HUDEP-2 (cell line): Measurements from ENCODE around the gene GNAL.

ENCODE experiments used
- DNase-seq, 76 experiments: peaks; one replicate each; lab custom pipeline; 2025; ENCODE audit not compliant: unreplicated experiment in 76 of 76; lab: John Stamatoyannopoulos, UW

Gene GNAL

DNA sequence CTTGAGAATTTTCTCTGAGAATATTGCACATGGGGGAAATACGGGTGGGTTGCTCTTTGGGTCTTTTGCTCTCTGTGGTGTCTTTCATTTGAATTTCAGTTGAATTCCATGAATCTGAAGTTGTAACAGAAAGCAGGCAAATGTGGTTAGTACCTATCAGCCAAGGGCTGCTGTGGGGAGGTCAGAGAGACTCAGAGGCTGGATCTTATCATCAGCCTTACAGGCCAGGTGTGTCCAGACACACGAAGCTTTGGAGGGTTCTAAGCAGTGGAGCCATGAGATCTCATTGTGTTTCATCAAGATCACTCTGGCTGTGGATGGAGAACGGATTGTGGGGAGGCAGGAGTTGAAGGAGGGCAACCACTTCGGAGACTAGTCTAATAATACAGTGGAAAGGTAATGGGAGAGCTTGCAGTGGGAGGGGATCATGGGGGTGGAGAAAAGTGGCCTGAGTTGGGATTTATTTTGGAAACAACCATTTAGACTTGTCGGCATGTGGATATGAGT, 68.1 kb downstream of the GNAL start:
- no peak for DNase-seq

DNA sequence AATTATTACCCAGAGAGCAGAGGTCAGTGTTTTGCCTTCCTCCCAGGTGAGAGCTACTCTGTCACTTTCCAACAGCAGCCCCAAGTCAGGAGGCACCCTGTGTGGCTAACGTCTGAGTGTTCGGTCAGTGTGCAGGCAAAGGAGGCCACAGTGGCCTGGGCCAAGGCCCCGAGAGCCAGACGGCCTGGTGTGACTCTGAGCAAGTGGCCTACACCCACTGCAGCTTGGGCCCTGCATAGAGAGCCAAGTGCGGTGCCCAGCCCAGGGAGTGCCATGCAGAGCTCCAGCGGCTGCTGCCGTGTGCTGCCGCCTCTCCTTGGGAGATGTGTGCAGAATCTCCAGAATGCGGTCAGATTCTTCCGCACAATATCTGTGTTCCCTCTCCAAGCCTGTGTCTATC, 70.4 kb downstream of the GNAL start:
- DNase-seq: no peak

DNA sequence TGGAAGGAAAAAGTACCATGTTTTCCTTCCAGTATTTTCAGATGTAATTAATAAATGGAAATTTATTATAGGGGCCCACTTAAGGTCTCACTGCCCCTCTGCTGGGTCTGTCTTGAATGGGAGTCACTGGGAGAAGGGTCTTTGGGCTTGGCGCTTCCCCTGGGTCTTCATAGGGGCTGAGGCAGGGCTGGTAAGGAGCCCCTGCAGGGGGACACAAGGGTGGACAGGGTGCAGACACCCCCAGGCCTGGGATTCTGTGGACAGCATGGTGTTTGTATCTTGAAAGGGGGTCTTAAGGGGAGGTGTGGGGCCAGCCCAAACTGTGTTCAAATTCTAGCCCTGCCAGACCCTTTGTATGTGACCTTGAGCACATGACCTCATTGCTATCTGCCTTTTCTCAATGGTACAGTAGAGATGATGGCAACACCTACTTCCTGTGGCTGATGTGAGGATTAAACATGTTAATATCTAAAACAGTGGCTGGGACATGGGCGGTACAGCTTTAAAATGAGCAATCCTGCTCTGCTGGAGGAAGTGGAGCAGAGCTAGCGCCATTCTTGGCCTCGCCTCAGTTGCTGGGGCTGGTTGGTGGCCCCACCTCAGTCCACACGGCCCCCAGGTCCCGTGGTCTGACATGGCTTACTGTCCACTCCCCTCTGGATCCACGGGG, 71.6 kb downstream of the GNAL start:
- DNase-seq: no peak

DNA sequence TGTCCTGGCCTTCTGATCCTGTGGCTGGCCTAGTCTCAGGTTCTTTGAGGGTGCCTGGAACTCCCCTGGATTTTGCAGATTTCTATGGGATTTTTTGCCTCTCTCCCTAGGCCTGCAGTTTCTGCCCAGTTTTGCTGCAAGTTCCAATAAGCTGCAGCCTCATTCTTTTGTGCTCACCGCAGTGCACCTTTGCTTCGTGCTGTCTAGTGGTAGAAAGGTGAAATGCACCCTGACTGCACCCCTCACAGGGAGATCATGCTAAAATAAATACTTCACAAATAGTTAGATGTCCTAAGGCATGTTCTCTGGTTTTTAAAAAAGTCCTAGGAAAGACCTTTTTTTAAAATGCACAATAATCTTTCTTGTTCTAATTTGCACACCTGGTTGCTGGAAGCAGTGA, 72.5 kb downstream of the GNAL start:
- DNase-seq: no peak

DNA sequence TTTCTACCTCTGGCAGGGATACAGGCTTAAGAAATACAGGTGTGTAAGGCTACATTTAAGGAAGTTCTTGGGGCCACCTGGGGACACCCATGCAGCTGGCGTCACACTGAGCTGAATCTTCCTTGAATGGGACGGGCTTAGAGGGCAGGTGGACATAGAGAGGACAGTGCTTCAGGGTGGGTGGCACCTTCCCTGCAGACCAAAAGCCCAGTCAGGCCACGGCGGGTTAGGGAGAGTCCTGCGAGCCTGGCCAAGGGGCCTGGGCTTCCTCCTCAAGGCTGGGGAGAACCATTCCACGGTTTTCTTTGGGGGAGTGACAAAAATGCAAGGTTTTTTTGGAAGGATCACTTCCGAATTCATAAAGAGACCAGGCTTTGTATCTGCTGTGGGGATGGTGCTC, 73.4 kb downstream of the GNAL start:
- no peak for DNase-seq

DNA sequence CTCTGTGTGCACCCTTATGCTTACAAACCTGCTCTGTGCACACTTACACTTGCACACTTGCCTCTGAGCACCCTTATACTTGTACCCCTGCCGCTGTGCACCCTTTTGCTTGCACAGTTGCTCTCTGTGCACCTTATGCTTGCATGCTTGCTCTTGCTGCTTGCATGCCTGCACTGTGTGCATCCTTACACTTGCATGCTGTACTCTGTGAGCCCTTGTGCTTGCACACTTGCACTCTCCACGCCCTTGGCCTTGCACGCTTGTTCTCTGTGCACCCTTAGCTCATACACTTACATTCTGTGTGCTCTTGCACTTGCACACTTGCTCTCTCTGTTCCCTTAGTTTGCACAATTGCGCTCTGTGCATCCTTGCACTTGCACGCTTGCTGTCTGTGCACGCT, 78.3 kb downstream of the GNAL start:
- DNase-seq: no peak

DNA sequence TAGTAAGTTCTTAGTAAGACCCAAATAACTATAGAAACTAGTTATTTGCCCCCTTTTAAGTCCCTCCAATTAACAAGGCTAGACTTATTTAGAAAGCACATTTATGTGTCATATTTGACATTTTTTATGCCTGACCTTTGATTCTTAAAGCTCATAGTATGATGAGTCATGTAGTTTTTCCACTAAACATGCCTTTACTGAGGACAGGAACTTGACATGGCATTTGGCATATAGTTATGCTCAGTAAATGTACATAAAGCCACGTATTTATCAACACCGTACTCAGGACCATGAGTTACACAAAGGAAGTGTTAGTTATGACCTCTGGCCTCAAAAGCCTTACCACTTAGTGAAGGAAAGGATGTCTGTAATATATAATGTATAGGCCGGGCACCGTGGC, 78.9 kb downstream of the GNAL start:
- no peak for DNase-seq

DNA sequence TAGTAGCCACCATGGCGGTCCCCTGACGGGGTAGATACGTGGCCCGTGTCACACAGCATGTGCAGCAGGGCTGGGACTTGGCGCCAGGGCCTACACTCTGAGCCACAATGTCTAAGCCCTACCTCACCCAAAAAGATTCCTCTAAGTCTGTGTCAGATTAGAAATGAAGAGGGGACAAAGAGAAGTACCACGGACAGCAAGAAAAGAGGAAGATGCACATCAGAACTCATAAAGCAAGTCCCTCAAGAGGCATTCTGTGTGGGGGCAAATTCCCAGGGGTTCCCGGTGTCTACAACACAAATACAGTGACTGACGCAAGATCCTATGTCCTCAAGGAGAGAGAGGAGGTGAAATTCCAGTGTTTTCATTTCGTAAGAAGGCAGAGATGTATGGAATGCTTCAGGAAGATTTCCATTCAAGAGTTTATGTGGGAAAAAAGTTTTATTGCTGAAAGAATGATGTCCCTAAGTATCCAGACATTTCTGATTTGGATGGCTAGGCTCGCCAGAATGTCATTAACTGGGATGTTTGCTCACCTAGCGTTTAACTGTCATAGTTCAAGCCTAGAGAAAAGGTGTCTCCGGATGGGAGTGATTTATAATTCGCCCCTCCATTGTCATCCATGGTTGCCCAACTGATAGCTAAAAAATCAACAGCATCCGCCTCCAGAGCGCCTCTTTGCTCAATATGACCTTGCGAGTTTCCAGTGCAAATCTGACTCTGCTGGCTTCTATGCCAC, 86.5 kb downstream of the GNAL start:
- DNase-seq: no peak

DNA sequence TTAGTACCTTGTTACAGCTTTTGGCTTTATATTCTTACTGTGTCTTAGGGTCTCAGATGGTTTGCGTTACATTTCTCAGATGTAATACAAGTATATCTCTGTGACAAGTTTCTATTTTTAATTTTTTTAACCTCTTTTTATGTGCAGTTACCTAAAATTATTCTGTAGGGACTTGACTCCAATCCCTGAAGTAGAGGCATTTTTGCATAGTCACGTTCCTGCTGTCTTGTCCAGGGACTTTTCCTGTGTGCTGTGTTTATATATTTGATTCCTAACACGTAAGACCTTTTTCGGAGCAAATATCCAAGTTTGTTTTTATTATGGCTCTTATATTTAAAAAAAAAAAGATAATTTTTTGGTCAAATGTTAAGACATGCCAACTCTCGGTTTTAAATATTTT, 91.0 kb downstream of the GNAL start:
- DNase-seq: no peak

DNA sequence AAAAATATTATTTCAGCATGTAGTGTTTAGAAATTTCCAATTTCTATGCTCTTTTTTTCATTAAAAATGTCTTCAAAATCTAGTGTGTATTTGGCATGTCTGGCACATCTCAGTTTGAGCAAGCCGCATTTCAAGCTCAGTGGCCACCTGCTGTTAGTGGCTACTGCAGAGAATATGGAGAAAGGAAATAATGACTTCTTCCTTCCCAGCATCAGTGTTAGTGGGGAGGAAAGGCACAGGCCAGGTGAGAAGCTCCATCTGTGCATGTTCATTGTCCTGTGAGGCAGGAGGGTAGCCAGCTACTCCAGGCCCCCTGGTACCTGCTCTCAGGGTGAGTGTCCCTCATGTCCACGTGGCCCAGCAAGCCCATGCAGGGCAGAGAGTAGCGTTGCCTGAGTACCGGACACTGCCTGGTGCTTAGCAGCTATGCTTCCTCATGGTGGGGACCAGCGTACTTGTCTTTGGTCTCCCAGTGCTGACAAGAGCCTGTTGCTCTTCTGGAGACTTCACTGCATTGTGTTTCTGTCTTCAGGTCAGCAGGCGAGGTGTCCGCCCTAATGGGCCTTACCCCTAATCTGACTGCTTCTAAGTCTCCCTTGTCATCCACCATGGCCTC, 94.8 kb downstream of the GNAL start:
- no peak for DNase-seq

DNA sequence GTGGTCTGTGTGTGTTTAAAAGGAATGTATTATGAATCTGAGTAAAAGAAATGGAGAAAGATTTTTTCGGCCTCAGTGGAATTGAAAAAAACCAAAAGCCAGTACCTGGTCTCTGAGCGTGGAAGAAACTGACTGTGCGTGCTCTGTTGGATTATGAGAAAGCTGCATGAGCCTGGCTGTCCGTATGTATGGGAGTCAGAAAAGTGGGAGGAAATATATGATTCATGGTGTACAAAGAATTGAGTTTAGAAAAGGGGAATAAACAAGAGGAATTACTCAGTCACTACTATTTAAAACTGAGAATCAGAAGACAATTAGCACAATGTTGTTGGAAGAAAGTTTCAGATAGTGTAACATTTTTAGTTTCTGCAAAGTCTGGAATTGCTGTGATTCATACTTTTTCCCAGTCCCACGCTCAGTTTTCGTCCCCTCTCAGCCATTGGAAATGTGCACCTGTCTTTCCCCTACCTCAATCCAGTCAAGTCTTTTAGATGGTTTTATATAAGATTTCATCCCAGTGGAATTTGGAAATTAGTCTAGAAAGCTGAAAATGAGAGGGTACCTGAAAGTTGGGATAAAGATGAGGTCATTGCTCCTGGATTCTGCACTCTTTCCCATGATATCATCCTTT, 95.7 kb downstream of the GNAL start:
- no peak for DNase-seq

DNA sequence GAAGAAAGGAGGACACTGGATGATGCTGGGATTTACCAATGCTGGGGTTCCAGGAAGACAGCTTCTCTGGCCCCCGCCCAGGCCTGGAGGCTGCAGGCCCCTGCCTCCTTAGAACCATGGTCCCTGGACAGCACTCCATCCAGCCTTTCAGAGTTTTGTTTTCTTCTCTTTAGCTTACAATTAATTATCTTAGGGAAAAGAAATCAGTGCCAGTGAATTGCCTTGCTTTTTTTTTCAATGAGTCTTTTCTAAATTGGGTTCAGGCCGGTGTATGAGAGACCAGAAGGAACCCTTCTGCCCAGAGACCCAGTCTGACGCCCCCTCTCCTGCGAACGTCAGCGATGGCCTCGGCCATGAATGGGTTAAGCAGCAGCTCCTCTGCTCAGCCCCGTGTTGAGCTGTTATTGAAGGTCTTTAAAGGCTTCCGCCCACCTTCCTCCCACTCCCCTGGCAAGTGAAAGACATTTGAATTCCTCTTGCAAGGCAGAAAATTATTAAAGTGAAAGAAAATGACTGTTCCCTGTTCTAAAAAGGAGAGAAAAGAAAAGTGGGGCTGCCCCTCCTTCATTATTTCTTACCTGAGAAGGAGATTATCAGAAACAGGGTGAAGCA, 96.5 kb downstream of the GNAL start:
- DNase-seq: no peak

DNA sequence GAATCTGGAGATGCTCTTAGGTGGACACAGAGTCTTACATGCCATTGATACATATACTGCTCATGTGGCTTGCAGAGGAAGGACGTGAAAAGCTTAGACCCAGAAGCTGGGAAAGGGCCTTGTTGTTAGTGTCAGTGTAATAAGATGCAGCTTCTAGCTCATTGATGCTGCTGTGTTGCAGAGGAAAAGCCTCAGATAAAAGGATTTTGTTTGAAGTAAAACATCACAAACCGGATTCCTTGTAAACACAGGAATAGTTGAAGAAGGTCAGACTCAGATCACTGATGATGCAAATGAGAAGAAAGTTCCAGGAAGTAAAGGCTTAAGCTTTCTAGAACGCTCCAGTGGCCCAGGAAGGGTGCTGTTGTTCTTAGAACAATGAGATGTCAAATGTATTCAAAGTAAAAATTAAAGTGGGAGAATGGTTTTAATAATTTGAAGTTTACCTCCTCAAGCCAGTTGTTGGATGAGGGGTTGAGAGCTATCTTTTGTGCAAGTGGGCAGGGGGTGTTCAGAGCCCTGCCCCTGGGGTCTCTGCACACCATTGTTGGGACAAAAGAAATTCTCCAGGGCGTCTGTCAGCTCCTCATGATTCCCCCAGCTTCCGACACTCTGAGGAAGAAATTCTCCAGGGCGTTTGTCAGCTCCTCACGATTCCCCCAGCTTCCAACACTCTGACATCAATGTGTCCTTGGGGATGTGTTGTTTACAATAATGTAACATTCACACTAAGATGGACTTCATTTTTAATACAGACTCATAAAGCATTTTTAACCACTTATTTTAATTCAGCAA, 100.8 kb downstream of the GNAL start:
- no peak for DNase-seq

DNA sequence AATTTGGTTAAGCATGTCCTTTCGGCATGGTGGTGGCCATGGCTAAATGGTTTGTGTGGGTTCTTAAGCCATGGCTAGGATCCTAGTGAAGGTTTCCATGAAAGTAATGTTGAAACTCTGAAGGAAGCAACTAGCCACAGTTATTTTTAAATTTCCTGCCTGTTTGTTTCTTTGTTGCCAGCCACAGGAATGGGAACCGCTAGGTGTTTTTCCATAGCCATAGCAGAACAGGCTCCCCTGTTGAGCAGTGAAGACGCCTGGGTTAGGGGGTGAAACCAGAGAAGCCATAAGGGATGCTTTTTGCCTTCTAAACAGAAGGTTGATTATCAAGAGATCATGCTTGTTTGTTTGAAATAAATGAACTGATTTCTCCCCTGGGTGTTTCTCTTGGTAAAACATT, 102.1 kb downstream of the GNAL start:
- DNase-seq: no peak

DNA sequence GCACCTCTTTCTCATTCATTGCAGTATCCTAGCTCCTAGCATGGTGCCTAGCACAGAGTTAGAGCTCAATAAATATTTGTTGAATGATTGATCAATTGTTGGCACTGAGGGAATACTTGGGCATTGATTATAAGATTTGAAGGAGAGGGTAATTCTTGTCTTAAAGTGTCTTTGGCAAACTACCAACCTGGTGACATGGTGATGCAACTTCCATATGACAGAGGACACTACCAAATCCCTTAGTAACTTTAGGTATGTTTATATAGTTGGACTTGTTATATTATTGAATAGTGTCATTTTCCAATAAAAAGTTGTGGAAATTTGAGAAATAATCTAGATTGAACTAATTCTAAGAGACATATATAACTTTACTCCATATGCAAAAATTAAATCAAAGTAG, 103.6 kb downstream of the GNAL start:
- DNase-seq: no peak

DNA sequence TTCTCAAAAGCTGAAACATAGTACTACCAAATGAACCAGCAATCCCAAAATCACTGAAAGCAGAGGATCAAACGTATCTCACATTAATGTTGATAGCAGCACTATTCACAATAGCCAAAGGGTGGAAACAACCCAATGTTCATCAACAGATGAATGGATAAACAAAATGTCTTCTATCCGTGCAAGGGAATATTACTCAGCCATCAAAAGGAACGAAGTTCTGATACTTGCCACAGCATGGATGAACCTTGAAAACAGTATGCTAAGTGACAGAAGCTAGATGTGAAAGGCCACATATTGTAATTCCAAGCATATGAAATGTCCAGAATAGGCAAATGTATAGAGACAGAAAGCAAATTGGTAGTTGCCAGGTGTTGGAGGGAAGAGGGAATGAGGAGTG, 105.1 kb downstream of the GNAL start:
- DNase-seq: no peak

DNA sequence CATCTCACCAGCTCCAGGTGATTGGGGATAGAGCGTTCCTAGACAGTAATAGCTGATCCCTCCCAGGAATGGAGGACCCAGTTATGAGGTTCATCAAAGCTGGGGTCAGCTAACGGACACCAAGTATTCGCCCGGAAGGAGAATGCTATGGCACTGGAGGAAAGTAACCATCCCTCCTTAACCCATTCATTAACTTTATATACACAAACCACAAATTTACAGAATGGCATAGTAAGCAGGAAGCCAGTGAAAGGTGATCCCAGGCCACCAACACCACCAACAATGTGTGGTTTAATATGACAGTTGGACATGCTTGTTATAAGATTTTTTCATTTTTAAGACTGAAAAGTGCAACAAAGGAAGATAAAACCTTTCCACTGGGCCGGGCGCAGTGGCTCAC, 106.9 kb downstream of the GNAL start:
- DNase-seq: no peak

DNA sequence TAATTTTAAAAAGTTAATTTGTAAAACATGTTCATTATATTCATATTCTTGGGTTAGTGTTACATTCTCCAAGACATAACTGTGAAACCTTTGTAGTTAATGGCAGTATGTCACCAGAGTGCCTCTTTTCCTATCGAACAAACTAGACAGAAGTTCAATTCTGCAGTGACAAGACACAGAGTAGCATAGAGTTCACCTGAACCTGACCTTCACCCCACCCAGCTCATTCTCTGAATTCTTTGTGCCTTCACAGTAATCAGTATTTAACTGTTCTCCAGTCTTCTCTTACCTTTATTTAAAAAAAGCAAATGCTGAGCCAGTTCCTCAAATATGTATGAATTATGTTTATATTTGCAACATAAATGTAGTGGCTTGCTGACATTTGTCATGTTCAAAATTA, 109.2 kb downstream of the GNAL start:
- no peak for DNase-seq

DNA sequence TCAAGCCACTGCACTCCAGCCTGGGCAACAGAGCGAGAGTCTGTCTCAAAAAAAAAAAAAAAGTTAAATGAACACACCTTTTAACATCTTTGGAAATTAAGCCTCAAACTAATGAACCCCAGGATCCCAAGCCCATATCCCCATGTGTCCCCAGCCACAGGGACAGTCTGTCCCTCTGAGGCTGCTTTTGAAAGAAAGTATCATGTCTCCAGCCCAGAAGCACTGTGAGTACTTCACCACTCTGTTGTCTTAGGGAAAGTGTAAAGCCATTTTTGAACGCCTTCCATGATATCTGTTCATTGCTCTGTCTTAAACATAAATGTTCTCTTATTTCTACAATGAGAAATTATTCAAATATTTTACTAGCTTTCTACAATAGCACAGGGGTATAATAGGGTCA, 110.0 kb downstream of the GNAL start:
- DNase-seq: no peak

DNA sequence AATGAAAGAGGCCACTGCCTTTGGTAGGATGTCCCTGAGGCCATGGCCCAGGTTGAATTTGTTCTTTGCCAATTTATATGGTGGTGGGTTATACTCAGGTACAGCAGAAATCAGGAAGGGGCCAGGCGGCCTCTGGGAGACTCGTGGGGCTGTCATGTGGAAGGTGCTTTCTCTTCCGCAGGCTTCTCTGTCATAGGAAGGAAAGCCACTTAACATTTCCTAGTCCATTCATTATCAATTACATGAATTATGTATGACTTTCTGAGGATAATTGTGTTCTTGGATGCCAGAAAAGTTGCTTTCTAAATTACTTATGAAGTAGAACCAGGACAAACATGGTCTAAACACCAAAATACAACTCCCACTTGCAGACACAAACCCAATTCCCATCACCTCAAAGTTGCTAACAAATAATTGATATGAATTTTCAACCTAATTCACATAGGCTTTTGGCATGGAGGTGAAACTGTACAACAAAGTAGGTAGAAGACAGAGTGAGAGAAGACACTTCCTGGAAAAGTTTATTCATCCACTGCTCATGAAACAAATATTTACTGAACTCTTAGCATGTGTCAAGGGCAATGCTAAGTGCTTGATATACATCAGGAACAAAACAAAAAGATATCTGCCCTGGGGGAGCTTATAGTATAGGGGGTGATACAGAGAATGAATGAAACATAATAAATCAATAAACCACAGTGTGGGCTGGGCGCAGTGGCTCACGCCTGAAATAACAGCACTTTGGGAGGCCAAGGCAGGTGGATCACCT, 111.7 kb downstream of the GNAL start:
- no peak for DNase-seq
